Measurements from ENCODE around the gene CENPE.

The CENPE gene

DNA sequence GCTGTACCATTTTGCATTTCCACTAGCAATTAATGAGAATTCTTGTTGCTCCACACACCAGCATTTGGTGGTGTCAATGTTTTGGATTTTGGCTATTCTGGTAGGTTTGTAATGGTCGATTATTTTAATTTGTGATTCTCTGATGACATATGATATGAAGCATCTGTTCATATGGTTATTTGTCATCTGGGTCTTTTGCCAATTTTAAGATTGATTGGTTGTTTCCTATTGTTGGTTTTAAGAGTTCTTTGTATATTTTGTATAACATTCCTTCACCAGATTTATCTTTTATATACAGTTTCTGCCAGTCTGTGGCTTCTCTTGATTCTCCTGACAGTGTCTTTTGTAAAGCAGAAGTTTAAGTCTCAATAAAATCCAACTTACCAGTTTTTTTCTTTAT lies 80.0 kb downstream of the CENPE start:
- DNase-seq = no peak

DNA sequence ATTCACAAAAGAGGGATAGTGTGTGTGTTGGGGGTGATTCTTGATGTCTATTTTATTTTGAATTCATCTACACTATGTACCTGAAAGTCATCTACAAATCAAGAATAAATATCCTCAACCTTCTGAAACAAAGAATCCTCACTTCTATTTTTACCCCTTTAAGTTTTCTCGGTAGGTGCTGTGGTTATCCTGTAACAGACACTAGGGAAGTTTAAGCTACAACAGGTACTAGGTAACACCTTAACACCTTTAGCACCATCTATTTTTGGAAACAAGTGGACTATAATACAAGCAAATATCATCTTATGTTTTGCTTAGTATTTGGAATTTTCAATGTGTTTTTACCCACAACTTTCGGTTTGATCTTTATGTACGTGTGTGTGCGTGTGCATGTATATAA lies 86.5 kb downstream of the CENPE start:
- no peak for DNase-seq

DNA sequence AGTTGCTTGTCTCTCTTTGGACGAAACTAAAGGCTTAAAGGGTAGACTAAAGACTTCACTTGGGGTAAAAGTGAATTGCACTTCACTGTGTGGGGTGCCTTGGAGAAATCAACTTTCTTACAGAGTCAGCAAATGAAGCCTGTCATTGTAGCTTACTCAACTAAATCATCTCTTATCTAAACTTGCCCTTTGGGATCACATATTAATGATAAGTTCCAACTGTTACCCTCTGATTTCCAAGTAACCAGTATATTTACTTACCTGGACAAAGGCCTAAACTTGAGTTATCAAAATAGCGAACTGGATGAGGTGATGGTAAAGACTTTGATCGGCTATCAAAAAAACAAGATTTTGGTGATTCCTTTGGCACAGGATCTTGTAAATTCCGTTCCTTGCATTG lies 89.6 kb downstream of the CENPE start:
- no peak for DNase-seq

DNA sequence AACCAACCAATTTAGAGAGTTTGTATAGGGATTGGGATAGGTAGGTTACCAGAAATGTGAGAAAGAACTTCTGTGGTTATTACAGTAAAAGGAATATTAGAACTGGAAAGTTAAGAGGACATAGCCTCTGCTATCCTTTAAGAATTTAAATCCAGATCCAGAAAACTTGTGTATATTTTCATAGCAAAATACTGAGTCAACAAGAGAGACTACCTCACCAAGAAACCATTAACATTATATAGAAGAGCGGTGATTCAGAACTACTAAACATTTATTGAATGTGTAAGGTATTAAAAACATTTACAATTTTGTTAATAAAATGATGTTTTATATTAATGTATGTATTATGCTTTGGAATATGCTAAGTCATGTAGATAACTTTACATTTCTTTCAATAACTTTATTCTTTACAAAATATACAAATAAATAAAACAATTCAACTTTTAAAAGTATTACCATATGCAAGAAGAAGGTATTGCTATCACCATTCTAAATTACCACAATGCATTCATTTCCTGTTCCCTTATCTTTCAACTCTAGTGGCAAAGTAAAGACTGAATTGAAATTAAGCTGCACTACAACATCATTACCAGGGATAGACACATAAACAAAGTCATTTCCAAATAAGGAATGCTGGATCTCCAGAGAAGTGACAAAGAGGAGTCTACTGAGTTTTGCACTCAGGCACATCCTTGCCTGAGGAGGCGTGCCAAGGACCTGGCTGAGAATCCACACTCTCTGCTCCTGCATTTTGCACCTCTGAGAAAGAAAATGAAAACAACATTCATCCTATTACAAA lies 92.4 kb downstream of the CENPE start:
- DNase-seq = no peak

DNA sequence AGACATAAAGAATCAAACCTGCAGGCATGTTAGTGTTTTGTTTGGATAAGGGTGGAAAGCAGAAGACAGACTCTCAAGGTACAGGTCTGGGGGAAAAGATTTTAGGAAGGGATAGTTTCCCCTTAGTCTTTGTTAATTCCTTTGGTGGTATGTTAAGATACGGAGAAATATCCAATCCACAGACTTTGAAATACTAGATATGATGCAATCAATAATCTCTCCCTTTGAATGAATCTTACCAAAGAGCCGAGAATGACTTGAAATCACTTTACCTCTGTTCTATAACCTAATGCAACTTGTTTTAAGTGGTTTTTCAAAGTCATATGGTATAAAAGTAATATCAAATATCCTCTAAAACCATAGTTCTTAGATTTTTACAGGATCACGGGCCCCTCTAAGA lies 93.3 kb downstream of the CENPE start:
- no peak for DNase-seq

DNA sequence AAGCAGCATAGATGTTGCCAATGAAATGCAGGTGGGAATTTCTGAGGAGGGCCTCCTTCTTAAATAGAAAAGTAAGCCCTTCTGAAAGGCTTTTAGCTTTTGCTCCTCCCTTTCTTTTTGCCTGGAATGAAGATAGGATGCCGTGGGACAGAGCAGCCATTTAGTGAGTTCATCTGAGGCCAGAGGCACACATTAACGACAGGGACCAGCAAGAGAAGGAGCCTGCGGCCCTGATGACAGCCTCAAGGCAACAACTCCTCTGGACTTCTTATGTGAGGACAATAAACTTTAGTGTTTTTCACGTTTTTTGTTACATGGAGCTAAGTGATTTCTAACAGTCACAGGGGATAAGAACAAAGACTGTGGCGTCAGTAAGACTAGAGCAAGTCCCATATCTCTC lies 97.5 kb downstream of the CENPE start:
- DNase-seq = no peak

DNA sequence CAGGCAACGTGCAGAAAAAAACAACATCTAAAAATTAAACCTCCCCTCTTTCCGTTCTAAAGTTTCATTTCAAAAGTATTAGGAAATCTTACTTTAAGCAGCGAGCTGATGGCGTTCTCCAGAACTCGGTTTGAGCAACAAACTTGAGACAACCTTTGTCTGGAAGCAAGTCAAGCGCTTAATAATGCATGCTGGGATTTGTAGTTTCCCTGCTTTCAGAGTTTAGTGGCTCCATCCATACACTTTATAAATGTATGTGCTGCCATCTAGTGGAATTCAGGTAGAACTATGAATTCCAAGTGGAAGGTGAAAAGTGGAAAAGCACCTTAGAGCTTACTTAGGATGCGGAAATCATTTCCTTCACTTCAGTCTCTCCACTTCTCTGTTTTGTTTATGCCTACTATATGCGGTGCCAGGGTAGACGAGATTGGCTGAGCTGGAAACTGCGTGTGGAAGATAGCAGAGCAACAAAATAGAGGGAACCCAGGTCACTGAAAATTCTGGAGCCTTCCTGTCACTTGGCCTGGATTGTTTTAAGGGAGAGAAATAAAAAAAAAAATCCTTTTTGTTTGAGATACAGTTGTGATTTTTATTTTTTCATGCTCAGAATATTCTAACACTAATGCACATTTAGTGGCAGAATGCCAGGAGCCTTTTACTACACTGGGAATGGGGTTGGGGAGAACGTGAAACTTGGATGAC lies 98.3 kb downstream of the CENPE start, which contains the start of gene BDH2:
BDH2 (minus strand) TSS at position 144 of the 702 bp plus-strand sequence. CDS start 3,580 bp downstream, outside the sequence.
- no peak for DNase-seq

DNA sequence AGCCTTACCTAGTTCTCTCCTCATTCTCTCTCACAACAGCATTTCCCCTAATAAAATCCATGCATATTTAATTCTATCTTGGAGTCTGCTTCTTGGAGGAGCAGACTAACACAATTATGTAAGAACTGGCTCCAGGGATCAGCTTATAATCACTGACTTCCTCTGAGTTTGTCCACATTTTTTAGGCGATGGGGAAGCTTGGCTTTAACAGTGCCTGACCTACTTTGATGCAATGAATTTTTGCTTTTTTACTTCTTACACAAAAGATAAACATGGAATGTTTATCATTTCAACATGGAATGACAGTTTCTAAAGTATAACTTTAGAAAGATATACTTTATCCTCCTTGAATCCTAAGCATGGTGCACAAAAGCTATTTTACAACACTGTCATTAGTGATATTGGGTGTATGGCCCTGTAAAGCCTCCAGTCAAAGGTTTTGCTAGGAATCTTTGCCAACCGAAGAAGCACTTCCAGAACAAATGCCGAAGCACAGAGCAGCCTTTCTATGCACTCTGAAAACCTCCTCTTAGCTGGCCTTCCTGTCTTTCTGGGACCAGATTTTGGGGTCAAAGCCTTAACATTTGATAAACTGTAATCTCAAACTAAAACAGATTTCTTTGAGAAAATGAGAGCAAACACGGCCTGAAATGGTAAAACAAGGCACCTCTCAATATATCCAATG lies 99.2 kb downstream of the CENPE start:
- no peak for DNase-seq

DNA sequence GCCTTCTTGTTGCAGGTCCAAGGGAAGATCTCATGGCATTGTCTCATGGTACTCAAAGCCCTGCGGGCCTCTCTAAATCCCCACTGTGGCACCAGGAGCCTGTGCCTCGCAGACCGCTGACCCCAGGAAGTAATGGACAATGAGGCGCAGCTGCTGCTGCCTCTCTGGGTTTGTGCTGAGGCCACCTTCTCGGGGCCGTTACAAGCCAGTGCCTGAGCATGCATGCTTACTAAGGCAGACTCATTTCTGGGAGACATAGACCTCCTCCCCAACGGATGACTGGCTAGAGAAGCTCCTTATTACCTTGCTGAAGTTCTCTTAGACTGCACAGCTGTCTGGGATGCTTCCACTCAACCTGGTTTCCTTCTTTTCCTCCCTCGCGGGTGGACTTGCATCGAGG lies 99.8 kb downstream of the CENPE start:
- no peak for DNase-seq

DNA sequence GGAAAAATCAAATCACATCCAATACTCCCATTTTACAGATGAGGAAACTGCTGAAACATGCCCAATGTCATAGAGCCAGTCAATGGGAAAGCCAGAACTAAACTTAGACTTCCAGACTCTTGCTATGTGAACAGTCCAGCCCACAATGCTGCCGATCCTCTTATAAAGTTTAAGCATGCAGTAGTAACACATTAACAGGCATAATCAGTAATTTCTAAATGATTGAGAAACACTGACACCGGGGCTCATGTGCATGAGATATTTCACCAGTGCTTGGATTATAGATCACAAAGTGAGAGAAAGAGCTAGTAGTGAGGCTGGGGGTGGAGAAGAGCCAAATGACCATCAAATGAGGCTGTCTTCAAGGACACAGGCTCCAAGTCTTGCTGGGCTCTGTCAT lies 101.0 kb downstream of the CENPE start:
- no peak for DNase-seq

DNA sequence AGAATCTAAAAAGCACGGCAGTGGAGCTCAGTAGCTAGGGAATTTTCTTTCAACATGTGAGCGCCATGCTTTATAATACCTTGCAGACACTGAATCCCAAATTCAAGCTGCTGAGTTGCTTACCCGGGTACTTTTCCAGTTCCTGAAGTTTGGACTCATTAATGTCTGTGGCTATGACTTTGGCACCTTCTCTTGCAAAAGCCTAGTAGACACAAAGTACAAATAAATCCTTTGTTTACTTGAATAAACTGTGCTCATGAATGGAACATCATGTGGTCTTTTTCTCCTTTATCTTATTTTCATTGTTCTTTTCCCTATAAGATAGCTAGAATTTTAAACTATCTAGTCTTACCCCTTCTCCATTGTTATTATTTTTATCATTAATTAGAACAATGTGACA lies 103.1 kb downstream of the CENPE start:
- DNase-seq = no peak

DNA sequence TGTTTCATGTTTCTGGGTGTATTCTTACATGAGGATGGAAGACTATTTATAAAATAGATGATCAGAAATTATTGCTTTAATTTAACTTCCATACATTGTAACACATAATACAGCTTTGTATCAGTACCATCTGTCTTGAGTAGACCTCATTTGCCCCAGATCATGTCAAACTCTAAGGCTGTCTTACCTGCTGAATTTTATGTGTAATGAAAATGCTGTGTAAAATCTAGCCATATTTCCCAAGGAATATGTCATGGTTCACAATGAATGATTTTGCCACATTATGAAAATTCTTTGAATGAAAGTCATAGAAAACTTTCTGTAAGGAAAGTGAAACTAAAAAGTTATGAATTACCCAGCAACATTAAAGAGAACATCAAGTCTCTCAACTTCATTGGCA lies 105.9 kb downstream of the CENPE start:
- no peak for DNase-seq

DNA sequence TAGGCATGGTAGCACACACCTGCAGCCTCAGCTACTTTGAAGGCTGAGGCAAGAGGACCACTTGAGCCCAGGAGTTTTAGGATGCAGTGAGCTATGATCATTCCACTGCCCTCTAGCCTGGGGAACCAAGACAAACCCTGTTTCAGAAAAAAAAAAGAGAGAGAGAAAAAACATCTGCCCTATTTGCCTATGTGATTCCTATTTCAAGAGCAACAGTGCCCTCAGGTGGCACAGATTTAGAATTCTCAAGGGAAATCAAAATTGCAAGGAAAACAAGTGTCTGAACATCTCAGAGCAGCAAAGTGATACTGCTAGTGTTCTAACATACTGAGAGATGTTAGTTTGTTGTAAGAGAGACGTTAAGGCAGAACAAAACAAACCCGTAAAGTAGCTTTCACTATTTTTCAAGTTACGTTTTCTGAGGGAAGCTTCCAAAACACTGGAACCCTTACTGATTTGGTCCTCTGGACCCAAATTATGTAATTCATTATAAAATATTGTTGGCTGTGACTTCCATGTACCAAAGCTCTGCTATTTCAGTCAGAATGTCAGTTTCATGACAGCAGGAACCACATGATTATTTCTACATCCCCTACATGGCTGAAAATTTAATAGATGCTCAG lies 106.4 kb downstream of the CENPE start:
- DNase-seq = peak; percentile 13

DNA sequence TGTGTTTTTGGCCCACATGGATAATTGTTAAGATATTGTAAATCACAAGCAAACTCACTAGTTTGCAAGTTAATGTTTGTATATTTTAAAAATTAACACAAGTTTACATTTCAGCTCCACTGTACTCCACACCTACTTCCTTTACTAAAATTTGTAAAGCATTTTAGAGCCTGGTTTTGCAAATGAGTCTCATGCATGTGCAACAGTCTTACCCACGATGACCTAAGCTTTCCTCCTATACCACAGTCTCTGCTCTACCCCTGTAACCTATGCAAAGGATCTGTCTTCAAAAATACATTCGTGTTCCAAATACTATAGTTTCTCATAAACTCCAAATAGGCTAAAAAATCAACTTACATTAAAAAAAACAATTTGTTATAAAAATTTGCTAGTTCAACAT lies 108.7 kb downstream of the CENPE start:
- DNase-seq = no peak

DNA sequence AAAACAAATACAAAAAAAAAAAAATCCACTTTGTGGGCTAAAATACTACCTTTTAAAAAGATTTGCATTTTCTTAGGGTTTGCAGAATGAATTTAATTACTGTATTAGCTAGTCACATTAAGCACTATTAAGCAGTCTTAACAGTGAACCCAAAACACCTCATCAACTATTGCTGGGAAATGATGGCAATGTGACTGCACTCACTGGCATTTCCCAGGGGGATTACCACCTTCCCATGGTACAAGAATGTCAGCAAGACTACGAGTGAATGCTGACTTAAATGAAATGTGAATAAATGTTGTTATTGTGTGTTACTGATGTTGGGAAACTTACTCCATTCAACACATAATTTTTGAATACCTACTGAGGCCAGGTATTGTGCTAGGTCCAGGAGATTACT lies 111.6 kb downstream of the CENPE start:
- DNase-seq = no peak

DNA sequence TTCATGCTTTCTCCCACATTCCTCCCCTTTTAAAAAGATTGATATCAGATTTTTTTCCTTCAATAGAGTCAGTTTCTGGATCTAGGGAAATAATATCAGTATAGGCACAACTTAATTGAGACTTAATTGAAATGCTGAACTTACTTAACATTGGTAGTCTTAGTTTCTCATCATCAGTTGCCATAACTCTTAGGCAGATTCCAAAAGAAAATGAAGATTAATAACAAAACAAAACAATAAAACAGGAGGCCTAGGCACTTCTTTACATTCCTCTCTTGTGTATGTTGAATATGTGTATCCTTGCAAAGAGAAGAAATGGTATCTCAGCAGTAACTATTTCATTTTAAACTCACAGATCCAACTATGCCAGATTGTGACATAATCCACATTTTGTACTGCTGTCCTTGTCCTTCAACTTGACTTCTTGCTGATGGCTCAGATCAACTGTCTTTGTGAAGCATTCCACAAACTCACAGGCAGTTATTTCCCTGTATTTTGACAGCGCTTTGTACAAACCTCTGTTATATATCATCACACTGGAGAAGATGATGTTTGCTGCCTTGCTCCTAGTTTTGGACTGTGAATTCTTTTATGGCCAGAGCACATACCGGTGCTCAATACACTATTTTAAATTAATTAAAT lies 112.5 kb downstream of the CENPE start:
- DNase-seq = no peak

DNA sequence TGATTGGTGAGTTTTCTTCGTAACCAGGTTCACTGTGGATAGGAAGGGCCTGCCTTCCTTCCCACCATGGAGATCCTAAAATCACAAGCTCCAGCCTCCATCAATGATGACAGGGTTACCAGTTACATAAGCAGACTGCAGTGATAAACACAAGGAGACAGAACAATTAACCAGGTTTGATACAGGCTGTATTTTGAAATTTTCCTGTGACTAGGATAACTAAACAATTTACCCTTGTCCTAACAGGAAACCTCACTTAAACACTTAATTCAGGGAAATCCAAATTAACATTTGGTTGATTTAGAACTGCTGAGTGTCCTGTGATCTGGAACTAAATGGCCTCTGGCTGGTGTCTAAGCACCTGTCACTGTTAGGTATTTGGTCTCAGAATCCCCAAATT lies 118.5 kb downstream of the CENPE start:
- no peak for DNase-seq

DNA sequence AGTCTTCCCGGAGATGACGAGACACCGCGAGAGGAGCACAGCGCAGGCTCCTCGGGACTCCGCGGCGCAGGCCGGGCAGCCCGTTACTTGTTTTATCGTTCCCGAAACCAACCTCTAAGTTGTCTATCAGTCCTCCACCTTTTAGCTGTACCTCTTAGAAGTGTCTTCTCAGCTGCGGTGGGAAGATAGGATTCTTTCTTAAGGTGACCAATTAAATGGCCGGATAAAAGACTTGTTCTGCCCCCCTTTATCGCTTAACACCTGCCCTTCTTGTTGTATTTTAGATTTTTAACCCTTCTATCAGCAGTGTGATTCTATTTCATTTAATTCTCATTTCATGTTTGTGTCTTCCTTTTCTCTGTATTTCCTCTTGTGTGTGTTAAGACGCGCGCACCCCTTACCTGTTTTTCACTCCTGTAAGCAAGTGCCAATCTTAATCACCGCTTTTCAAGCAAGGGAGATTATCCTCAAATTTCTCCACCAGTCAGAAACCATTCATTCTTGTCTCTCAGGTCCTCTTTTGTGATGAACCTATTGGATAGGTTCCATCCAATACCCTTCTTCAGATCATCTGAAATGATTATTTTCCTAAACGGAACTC lies 121.3 kb downstream of the CENPE start, which contains the start of gene SLC9B2:
SLC9B2 (minus strand) TSS at position 15 of the 601 bp plus-strand sequence. CDS start 9,211 bp downstream, outside the sequence.
- no peak for DNase-seq

DNA sequence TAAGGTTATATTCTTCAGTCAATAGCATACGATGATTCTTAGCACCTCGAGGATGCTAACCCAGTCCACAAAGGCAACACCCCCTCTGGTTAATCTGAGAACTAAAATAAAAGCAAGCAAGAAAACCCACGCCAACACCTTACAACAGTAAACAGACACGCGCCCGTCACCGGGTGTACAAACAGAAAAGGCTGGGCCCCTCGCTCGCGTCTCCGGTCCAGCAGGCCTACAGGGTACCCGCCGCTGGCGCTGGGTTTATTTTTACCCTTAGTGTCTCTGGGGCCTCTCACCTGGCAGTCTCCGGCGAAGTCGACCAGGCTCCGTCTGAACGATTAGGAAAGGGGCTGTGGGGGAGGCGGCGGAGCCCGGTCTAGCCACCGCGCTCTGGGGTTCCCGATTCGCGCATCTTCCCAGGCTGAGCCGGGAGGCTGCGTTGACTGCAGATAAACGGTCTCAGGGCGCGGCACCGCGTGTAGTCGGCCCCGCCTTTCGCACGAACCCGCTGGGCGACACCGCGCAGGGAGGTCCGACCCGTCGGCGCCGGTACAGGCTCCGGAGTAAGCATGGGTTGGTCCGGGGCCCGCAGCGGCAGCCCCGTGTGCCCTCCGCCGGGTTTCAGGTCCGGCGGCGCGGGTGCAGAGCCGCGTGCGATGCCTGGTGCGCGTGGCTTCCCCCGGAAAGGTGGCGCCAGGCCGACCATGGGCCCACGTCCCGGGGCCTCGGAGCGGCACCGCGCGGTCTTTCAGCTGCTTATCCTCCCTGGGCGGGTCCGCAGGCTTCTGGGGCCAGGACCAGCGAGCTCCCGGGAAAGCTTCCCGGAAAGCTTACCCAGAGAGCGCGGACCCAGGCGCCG lies 122.0 kb downstream of the CENPE start:
- peak; percentile 67 for DNase-seq

DNA sequence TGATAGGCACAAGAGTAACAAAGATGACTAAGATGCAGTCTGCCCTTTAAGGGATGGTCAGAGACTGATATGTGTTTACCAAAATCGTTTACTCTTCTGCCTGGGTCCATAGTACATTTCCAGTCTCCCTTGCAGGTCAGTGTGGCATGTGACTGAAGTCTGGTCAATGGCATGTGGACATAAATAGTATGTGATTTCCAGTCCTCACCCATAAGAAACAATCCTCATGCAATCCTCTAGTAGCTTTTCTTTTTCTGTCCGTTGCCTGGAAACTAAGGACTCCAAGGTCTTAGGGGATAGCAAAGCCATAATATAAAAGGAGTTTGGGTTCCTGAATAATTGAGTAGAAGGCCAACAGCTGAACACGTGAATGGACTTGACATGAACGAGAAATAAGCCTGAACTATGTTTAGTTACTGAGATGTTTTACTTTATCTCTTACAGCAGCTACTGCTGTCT lies 122.7 kb downstream of the CENPE start:
- no peak for DNase-seq

DNA sequence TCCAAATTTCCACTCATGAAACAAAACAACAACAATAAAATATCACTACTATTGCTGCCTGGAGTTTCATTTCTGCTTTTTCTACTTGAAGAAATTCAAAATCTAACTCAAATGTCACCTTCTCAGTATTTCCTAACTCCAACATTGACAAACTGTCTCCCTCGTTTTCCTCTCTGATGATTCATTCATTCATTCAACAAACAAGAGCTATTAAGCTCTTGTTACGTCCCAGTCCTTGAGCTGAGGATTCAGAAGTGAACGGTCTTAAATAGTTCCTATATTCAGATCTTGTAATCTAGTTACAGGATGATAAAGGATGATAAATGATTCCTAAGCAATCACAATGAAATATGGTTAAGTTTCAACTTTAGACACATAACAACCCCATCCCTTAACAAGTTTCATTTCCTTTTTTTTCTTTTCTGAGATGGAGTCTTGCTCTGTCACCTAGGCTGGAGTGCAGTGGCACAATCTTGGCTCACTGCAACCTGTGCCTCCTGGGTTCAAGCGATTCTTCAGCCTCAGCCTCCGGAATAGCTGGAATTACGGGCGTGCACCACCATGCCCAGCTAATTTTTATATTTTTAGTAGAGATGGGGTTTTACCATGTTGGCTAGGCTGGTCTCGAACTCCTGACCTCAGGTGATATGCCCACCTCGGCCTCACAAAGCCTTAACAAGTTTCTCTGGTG lies 123.3 kb downstream of the CENPE start:
- no peak for DNase-seq
